GM12878 (cell line): ENCODE measurements around the gene TIMP4.

ENCODE experiments used
- CTCF ChIP-seq, 3 experiments: IDR thresholded peaks in 2 of 3; conservative IDR thresholded peaks in 1 of 3; 2 replicates each; pipeline ENCODE4 v1.5.1; 2011; ENCODE audit warnings: low read depth in 3 of 3, low read length in 3 of 3, mild to moderate bottlenecking in 3 of 3, control low read depth in 2 of 3, moderate library complexity in 2 of 3, inconsistent platforms in 1 of 3, mixed read lengths in 1 of 3; ENCODE audit not compliant: control insufficient read depth in 2 of 3, insufficient read depth in 1 of 3; ENCODE audit errors: extremely low read depth in 1 of 3
- E2F4 ChIP-seq: IDR thresholded peaks from 2 replicates; pipeline ENCODE4 v1.6.1; 2012; ENCODE audit warnings: low read depth, low read length, improper control_type of control experiment
- RAD21 ChIP-seq: IDR thresholded peaks from 2 replicates; pipeline ENCODE4 v1.6.1; 2011; ENCODE audit warnings: mild to moderate bottlenecking, low read depth, low read length, moderate library complexity; ENCODE audit not compliant: insufficient read depth
- RAD51 ChIP-seq: fragments of 450-650 bp; IDR thresholded peaks from 2 replicates; pipeline ENCODE4 v1.6.1; 2016; ENCODE audit warnings: moderate library complexity, mild to moderate bottlenecking, inconsistent platforms
- RCOR1 ChIP-seq: conservative IDR thresholded peaks from 2 replicates; pipeline ENCODE4 v1.6.1; 2012; ENCODE audit warnings: low read depth, low read length, improper control_type of control experiment
- SREBF2 ChIP-seq: IDR thresholded peaks from 2 replicates; pipeline ENCODE4 v1.6.1; 2012; ENCODE audit warnings: mild to moderate bottlenecking, low read length
- TCF3 ChIP-seq: IDR thresholded peaks from 2 replicates; pipeline ENCODE4 v1.6.1; 2012; ENCODE audit warnings: low read depth, mild to moderate bottlenecking, low read length, borderline replicate concordance; ENCODE audit not compliant: insufficient read depth
- USF1 ChIP-seq: IDR thresholded peaks from 2 replicates; pipeline ENCODE4 v1.6.1; 2011; ENCODE audit warnings: borderline replicate concordance, low read depth, mild to moderate bottlenecking, moderate library complexity, mixed read lengths, low read length; ENCODE audit not compliant: insufficient read depth; ENCODE audit errors: extremely low read length
- USF2 ChIP-seq: IDR thresholded peaks from 2 replicates; pipeline ENCODE4 v1.6.1; 2011; ENCODE audit warnings: low read depth, low read length, improper control_type of control experiment, borderline replicate concordance
- YY1 ChIP-seq: IDR thresholded peaks from 2 replicates; pipeline ENCODE4 v1.6.1; 2011; ENCODE audit warnings: low read depth, mild to moderate bottlenecking, low read length

- TF ChIP-seq TCF3 (no peak), RAD51 (no peak), USF2 (no peak), RAD21 (no peak), SREBF2 (no peak), CTCF (IDR thresholded peaks at IDR 0.05 in 2 of 3, conservative IDR thresholded peaks at IDR 0.05 in 1 of 3; ENCODE audit: control insufficient read depth in 2 of 3, extremely low read depth in 1 of 3, insufficient read depth in 1 of 3, low read depth in 3 of 3, low read length in 3 of 3) (no peak), USF1 (no peak), YY1 (no peak), RCOR1 (no peak), E2F4 (no peak)
Observed at GRCh38 chr3:12185172-12185710, 26.5 kb upstream of the TIMP4 start.
